GM13976 (cell line): ENCODE measurements around the gene IFITM1.

Experiments used
- DNase-seq: peaks from one replicate; pipeline ENCODE4 v3.0.0; 2012; ENCODE audit warnings: low spot score
- CTCF ChIP-seq: IDR thresholded peaks from 2 replicates; pipeline ENCODE4 v1.5.1; 2012; ENCODE audit warnings: borderline replicate concordance, mild to moderate bottlenecking; ENCODE audit not compliant: insufficient read depth; ENCODE audit errors: extremely low read depth, missing control alignments, control extremely low read depth
- in situ Hi-C: fragments of 300-500 bp; cut with MboI; formaldehyde crosslinking; loops from one replicate; pipeline ENCODE4 v1.12.0; 2022; ENCODE audit warnings: low sequenced_read_pairs, mixed read lengths, inconsistent platforms; ENCODE audit not compliant: unreplicated experiment

The IFITM1 gene

GRCh38 chr11:292211-293121 is 21.4 kb upstream of the IFITM1 start:
- TF ChIP-seq CTCF, result no peak
- in situ Hi-C loops, result no loop called here
- DNase-seq, result no peak

DNA sequence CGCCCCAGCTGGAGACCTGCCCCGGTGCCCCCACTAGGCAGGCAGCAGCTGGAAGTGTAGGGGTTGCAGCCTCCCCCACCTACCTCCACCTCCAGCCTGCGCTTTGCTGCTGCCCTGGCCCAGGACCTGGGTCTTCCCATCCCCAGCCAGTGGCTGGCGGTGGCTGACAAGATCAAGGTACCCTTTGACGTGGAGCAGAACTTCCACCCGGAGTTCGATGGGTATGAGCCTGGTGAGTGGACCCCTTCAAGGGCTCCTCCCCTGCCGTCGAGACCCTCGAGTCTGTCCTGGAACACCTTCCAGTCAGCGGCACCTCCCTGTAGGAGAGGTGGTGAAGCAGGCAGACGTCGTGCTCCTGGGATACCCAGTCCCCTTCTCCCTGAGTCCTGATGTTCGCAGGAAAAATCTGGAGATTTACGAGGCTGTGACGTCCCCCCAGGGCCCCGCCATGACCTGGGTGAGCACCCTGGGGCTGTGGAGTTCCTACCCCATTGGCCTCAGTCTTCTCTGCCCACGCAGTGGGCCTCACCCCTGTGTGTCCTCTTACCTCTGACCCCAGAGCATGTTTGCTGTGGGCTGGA is 20.5 kb upstream of the IFITM1 start:
- DNase-seq, result no peak
- TF ChIP-seq CTCF, result no peak
- in situ Hi-C loops, result no loop called here

DNA sequence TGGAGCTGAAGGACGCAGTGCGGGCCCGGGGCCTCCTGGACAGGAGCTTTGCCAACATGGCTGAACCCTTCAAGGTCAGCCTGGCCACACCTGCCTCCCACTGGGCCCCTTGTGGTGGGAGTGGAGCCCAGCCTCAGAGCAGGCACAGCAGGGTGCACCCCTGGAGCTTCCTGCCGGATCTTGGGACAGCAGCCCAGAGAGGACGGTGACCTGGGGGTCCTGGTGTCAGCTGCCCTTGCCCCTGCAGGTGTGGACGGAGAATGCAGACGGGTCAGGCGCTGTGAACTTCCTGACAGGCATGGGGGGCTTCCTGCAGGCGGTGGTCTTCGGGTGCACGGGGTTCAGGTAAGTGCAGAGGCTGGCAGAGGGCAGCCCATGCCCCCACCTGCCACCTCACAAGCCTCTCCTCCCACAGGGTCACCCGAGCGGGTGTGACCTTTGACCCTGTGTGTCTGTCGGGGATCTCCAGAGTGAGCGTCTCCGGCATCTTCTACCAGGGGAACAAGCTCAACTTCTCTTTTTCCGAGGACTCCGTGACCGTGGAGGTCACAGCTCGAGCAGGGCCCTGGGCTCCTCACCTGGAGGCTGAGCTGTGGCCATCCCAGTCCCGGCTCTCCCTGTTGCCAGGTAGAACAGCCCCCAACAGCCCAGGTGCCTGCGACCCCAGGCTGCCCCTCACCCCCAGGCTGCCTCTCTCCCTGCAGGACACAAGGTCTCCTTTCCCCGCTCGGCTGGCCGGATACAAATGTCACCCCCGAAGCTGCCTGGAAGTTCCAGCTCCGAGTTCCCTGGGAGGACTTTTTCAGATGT is 19.8 kb upstream of the IFITM1 start:
- no peak for TF ChIP-seq CTCF
- DNase-seq, result no peak
- in situ Hi-C loops, result no loop called here

GRCh38 chr11:294780-295179 is 19.1 kb upstream of the IFITM1 start:
- TF ChIP-seq CTCF, result no peak
- DNase-seq, result no peak

DNA sequence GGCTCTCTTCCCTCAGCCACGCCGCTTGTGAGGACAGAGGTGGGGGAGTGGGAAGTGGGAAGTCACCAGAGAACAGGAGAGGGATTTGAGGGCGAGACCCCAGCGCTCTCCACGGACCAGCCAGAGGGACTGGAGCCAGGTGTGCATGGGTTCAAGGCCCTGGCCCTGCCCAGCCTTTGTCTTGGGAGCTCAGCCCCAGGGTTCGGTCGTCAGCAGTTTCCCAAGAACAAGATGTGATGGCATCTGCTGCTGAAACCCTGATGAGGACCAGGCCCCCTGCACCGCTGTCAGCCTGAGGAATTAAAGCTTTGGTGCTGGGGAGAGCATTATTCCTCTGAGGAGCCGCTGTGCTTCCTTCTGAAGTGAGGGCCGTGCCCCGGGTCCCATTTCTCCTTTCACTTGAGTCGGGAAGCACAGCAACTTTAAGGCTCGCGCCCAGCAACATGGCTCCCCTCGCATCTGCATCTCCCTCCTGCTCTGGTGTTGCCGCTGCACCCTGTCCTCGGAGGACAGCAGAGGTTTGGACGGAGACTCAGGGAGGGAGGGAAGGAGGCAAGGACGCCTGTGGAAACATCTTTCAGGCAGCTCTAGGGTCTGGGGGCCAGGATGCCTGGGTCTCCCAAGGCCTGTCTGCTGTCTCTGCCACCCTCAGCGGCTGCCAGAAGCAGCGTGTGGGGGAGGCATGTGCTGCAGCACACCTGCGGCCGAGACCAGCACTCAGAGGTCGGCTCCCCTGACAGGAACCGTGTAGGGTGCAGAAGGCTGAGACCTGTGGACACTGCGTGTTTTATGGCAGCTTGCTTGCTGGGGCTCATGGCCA is 18.3 kb upstream of the IFITM1 start:
- in situ Hi-C loops, result no loop called here
- DNase-seq, result no peak
- TF ChIP-seq CTCF, result no peak

More at GRCh38 chr11:294780-295179, 19.1 kb upstream of the IFITM1 start:
- in situ Hi-C loops, result no loop called here
